Neuronal stem cell (in vitro differentiated cells): Measurements from ENCODE around the gene METTL9.
"Not testable (repeated sequence)": the region's sequence is repeated elsewhere in the genome, so short reads cannot be mapped to it uniquely, and the experiment has no call there.

ENCODE experiments used
- DNase-seq: peaks from one replicate; pipeline ENCODE4 v3.0.0-alpha.2; 2013; ENCODE audit warnings: low spot score
- H2AFZ ChIP-seq: one replicate; pipeline ENCODE4 v1.6.1; 2013; ENCODE audit warnings: mild to moderate bottlenecking, low read length, inconsistent platforms
- H2AK5ac ChIP-seq: 2 replicates; pipeline ENCODE4 v1.6.1; 2013; ENCODE audit warnings: low read depth, mild to moderate bottlenecking, inconsistent platforms, low read length, moderate library complexity, mixed read lengths
- H2BK120ac ChIP-seq: 2 replicates; pipeline ENCODE4 v1.6.1; 2013; ENCODE audit warnings: low read depth, mild to moderate bottlenecking, inconsistent platforms, low read length, moderate library complexity, mixed read lengths
- H2BK12ac ChIP-seq: one replicate; pipeline ENCODE4 v1.6.1; 2013; ENCODE audit warnings: low read length, inconsistent platforms
- H2BK15ac ChIP-seq: 2 replicates; pipeline ENCODE4 v1.6.1; 2013; ENCODE audit warnings: mild to moderate bottlenecking, low read length, inconsistent platforms, mixed read lengths
- H2BK5ac ChIP-seq: one replicate; pipeline ENCODE4 v1.6.1; 2013; ENCODE audit warnings: inconsistent platforms, mild to moderate bottlenecking, low read length, moderate library complexity
- H3K14ac ChIP-seq: one replicate; pipeline ENCODE4 v1.6.1; 2013; ENCODE audit warnings: low read length, inconsistent platforms
- H3K18ac ChIP-seq: 2 replicates; pipeline ENCODE4 v1.6.1; 2013; ENCODE audit warnings: low read length, inconsistent platforms
- H3K23ac ChIP-seq: 2 replicates; pipeline ENCODE4 v1.6.1; 2013; ENCODE audit warnings: low read depth, mild to moderate bottlenecking, mixed read lengths, low read length, inconsistent platforms; ENCODE audit not compliant: poor library complexity
- H3K27ac ChIP-seq: replicated peaks from 3 replicates; pipeline ENCODE4 v1.5.1; 2013; ENCODE audit warnings: low read length, inconsistent platforms
- H3K27me3 ChIP-seq, 3 experiments: 2 replicates each; pipeline ENCODE4 v1.6.1; 2013; ENCODE audit warnings: low read length in 3 of 3, mild to moderate bottlenecking in 2 of 3, inconsistent platforms in 1 of 3, low read depth in 1 of 3, mixed read lengths in 1 of 3, moderate library complexity in 1 of 3; ENCODE audit not compliant: control insufficient read depth in 3 of 3, insufficient read depth in 3 of 3
- H3K36me3 ChIP-seq, 2 donors: replicated peaks in 1 of 2; 2 replicates each; pipeline ENCODE4 v1.6.1; 2013; ENCODE audit warnings: low read length in 2 of 2; ENCODE audit not compliant: control insufficient read depth in 2 of 2, insufficient read depth in 2 of 2
- H3K4ac ChIP-seq: 2 replicates; pipeline ENCODE4 v1.6.1; 2013; ENCODE audit warnings: inconsistent platforms, mild to moderate bottlenecking, low read length, moderate library complexity
- H3K4me1 ChIP-seq, 2 donors: 1 replicate in 1 of 2; 2 replicates in 1 of 2; pipeline ENCODE4 v1.6.1; 2013; ENCODE audit warnings: low read length in 2 of 2, low read depth in 1 of 2; ENCODE audit not compliant: control insufficient read depth in 2 of 2, insufficient read depth in 1 of 2
- H3K4me2 ChIP-seq: one replicate; pipeline ENCODE4 v1.6.1; 2013; ENCODE audit warnings: mild to moderate bottlenecking, low read length, inconsistent platforms; ENCODE audit not compliant: insufficient read depth, poor library complexity, severe bottlenecking
- H3K4me3 ChIP-seq, 2 donors: 2 replicates each; pipeline ENCODE4 v1.5.1; 2013; ENCODE audit warnings: low read length in 2 of 2, mild to moderate bottlenecking in 2 of 2, inconsistent platforms in 1 of 2, moderate library complexity in 1 of 2
- H3K79me1 ChIP-seq: one replicate; pipeline ENCODE4 v1.6.1; 2013; ENCODE audit warnings: low read depth, mild to moderate bottlenecking, inconsistent platforms, low read length, moderate library complexity
- H3K9ac ChIP-seq: one replicate; pipeline ENCODE4 v1.6.1; 2013; ENCODE audit warnings: mild to moderate bottlenecking, low read depth, low read length, inconsistent platforms; ENCODE audit not compliant: poor library complexity
- H3K9me3 ChIP-seq, 2 donors: replicated peaks in 1 of 2; 2 replicates each; pipeline versions ENCODE3 to v1.6.1; 2013; ENCODE audit warnings: low read length in 2 of 2, mild to moderate bottlenecking in 2 of 2, inconsistent platforms in 1 of 2, low read depth in 1 of 2, mixed read lengths in 1 of 2, moderate library complexity in 1 of 2; ENCODE audit not compliant: control insufficient read depth in 2 of 2, insufficient read depth in 1 of 2
- H4K8ac ChIP-seq: one replicate; pipeline ENCODE4 v1.6.1; 2013; ENCODE audit warnings: low read depth, mild to moderate bottlenecking, inconsistent platforms, low read length, moderate library complexity
- H4K91ac ChIP-seq: one replicate; pipeline ENCODE4 v1.6.1; 2013; ENCODE audit warnings: low read length, low read depth, mild to moderate bottlenecking, inconsistent platforms; ENCODE audit not compliant: poor library complexity
- WGBS, 2 donors: extraction: QIAGEN DNeasy Blood & Tissue Kit; methylation state at CpG; one replicate each; pipeline ENCODE4 v1.1.7; 2013; ENCODE audit warnings: missing lambda C conversion rate in 2 of 2, mixed read lengths in 1 of 2; ENCODE audit not compliant: insufficient read length in 2 of 2, insufficient replicate concordance in 1 of 2; ENCODE audit errors: extremely low coverage in 2 of 2; 5-methylcytosine and 5-hydroxymethylcytosine counted together

Gene METTL9

DNA sequence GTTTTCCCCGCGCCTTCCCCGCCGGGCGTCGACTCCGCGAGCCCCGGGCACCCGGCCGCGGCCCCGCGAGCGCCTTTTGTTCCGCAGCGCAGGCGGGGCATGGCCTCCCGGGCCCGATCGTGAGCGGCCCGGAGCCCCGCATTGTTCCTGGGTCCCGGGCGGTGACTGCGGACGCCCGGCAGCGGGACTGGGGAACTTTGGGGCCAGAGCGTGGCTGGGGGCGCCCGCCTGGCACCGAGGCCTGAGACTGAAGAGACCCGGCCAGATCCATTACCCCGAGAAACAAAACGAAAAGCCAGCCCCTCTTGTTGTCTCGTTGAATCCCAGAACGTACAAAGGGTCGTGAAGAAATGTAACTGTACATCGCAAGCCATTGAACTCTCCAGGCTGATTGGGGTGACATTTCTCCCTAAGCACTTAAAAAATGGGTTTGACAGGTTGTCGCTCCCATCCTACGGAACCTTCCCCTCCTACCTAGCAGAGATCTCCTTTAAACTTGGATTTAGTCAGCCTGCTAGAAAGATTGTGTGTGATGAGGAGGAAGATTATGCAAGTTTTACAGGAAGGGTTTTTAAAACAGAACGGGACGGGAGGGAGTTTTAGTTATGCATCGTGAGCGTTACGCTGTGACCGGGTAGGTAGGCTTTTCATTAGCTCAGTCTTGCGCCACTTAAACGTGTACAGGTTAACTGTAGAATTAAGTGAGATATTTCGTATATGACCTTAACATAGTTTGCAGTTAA is 825 bp downstream of the METTL9 start:
- DNase-seq, result no peak
- WGBS, 2 donors, result no CpG with 5 or more reads among the region's 52 CpGs
- Histone ChIP-seq H3K4me2 (peak overlapping the region; percentile 72), H3K27me3 (no peaks in the 10 kb centered on the region), H3K79me1 (no peaks in the 10 kb centered on the region), H2BK15ac (no peak overlapping the region), H3K4ac (no peak overlapping the region), H3K23ac (no peak overlapping the region), H2BK5ac (no peak overlapping the region), H3K9me3 (no peaks in the 10 kb centered on the region), H3K27ac (peak overlapping the region; percentile 96), H2BK12ac (no peak overlapping the region), H3K18ac (peak overlapping the region; percentile 88), H3K4me3 (peak overlapping the region; percentile 94 to 98), H2AFZ (peak overlapping the region; percentile 96), H4K8ac (no peak overlapping the region), H3K14ac (peak overlapping the region; percentile 58), H4K91ac (no peak overlapping the region), H2BK120ac (no peak overlapping the region), H3K36me3 (peaks cover 0 to 8% of the 10 kb centered on the region in 2 donors), H3K9ac (peak overlapping the region; percentile 50), H3K4me1 (peaks cover 0 to 12% of the 10 kb centered on the region in 2 donors), H2AK5ac (no peak overlapping the region)

DNA sequence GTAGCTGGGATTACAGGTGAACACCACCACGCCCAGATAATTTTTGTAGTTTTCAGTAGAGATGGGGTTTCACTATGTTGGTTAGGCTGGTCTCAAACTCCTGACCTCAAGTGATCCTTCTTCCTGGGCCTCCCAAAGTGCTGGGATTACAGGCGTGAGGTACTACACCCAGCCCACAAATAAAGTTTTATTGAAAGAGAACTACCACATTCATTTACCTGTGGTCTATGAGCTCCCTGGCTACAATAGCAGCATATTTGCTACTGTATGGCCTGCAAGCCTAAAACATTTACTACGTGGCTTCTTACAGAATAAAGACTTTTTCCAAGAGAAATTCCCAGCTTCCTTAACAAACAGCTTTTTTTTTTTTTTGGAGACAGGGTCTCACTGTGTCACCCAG is 3.4 kb downstream of the METTL9 start:
- no peak overlapping the region for H2BK15ac ChIP-seq
- H3K79me1 ChIP-seq, result no peaks in the 10 kb centered on the region
- H4K8ac ChIP-seq, result no peak overlapping the region
- no peak overlapping the region for H4K91ac ChIP-seq
- no peak overlapping the region for H3K4ac ChIP-seq
- no peak overlapping the region for H3K14ac ChIP-seq
- no peak overlapping the region for H2BK120ac ChIP-seq
- H2AK5ac ChIP-seq, result no peak overlapping the region
- no peak overlapping the region for H3K4me2 ChIP-seq
- no peak overlapping the region for H2BK5ac ChIP-seq
- H3K36me3 ChIP-seq, result peaks cover 0 to 10% of the 10 kb centered on the region in 2 donors
- no peaks in the 10 kb centered on the region for H3K27me3 ChIP-seq
- peaks cover 1 to 9% of the 10 kb centered on the region in 2 donors for H3K4me1 ChIP-seq
- no peak overlapping the region for H3K23ac ChIP-seq
- H3K4me3 ChIP-seq, result no peak overlapping the region
- no peaks in the 10 kb centered on the region for H3K9me3 ChIP-seq
- H3K18ac ChIP-seq, result no peak overlapping the region
- no peak for DNase-seq
- no CpG with 5 or more reads among the region's 3 CpGs for WGBS, 2 donors
- no peak overlapping the region for H3K9ac ChIP-seq
- H3K27ac ChIP-seq, result no peak overlapping the region
- no peak overlapping the region for H2AFZ ChIP-seq
- no peak overlapping the region for H2BK12ac ChIP-seq

DNA sequence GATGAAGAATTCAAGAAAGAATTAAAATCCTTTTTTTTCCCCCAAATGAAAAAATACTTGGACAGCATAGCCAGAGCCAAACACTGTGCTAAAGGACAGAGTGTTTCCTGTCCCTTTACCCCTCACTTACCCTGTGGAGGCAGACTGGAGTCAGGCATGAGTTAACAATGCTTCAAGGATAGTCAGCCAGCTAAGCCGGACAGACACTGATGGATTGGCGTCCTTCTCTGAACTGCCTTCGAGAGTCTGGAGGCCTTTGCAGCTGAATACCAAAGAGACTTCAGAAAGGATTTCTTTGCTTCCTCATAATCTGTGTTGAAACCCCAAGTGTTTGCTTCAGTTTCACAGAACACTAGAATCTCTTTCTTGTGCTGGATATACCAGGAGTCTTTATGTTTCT is 4.6 kb downstream of the METTL9 start:
- WGBS, 2 donors, result no CpG with 5 or more reads among the region's 3 CpGs
- DNase-seq, result no peak
- no peak overlapping the region for H3K27ac ChIP-seq

DNA sequence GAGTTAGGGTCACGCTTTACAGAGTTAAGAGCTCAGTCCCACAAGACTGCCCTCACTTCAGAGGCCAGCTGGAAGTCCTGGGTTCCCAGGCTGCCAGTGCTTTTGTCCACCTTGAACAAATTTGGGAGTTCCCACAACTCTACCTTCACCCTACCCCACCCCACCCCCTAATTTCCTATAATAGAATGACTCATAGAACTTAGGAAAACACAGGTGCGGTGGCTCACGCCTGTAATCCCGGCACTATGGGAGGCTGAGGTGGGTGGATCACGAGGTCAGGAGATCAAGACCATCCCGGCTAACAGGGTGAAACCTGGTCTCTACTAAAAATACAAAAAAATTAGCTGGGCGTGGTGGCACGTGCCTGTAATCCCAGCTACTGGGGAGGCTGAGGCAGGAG is 6.5 kb downstream of the METTL9 start:
- H4K8ac ChIP-seq, DNase-seq, H3K4ac ChIP-seq, H3K4me3 ChIP-seq, H3K36me3 ChIP-seq, H2BK15ac ChIP-seq, H2BK12ac ChIP-seq, H3K9ac ChIP-seq, H4K91ac ChIP-seq, H2AFZ ChIP-seq, H3K4me2 ChIP-seq, H3K14ac ChIP-seq, H3K23ac ChIP-seq, H3K9me3 ChIP-seq, H2BK120ac ChIP-seq, H3K27me3 ChIP-seq, H3K79me1 ChIP-seq, H3K27ac ChIP-seq, H2AK5ac ChIP-seq, H3K18ac ChIP-seq, H2BK5ac ChIP-seq: not testable (repeated sequence)
- H3K4me1 ChIP-seq, result peaks cover 7 to 14% of the 10 kb centered on the region in 2 donors
- no CpG with 5 or more reads among the region's 8 CpGs for WGBS, 2 donors

More for the DNA sequence above, 4.6 kb downstream of the METTL9 start:
- Histone ChIP-seq H2BK15ac (no peak overlapping the region), H3K36me3 (peaks cover 0 to 10% of the 10 kb centered on the region in 2 donors), H3K27me3 (no peaks in the 10 kb centered on the region), H3K4me1 (peaks cover 6 to 9% of the 10 kb centered on the region in 2 donors), H4K8ac (no peak overlapping the region), H3K9ac (no peak overlapping the region), H3K79me1 (no peaks in the 10 kb centered on the region), H2BK12ac (no peak overlapping the region), H2BK5ac (no peak overlapping the region), H2BK120ac (no peak overlapping the region), H4K91ac (no peak overlapping the region), H3K14ac (no peak overlapping the region), H3K18ac (no peak overlapping the region), H3K23ac (no peak overlapping the region), H3K9me3 (no peaks in the 10 kb centered on the region), H2AK5ac (no peak overlapping the region), H3K4ac (no peak overlapping the region), H3K4me3 (no peak overlapping the region), H3K4me2 (no peak overlapping the region), H2AFZ (no peak overlapping the region)
